RWPE1 (cell line): Measurements from ENCODE around the gene SNTG2.
"Not testable (repeated sequence)": the region's sequence is repeated elsewhere in the genome, so short reads cannot be mapped to it uniquely, and the experiment has no call there.

Experiments
- CTCF ChIA-PET: fragments of 350-600 bp; sonication (Branson Sonifier 250); formaldehyde crosslinking; extraction: SDS; loops from one replicate; lab custom pipeline; 2021; lab: Yijun Ruan, JAX
- POLR2A ChIA-PET: fragments of 400-600 bp; formaldehyde crosslinking; extraction: SDS; loops from one replicate; lab custom pipeline; 2020; ENCODE audit warnings: antibody characterized with exemption; ENCODE audit not compliant: low non-redundant PET; lab: Yijun Ruan, JAX
- DNase-seq: peaks from one replicate; pipeline ENCODE4 v3.0.0; 2012; ENCODE audit warnings: low spot score
- H3K27ac ChIP-seq: fragments of 450-650 bp; 2 replicates; pipeline ENCODE4 v1.5.1; 2017
- TF ChIP-seq, protein P1 (sequence below): fragments of 450-650 bp; conservative IDR thresholded peaks from 2 replicates; pipeline ENCODE4 v1.5.1; 2017; ENCODE audit warnings: low read depth, mild to moderate bottlenecking

SNTG2 gene

GRCh38 chr2:1378456-1379150 lies 428.0 kb downstream of the SNTG2 start:
- CTCF ChIA-PET: no interaction called here
- no peak for DNase-seq
- H3K27ac ChIP-seq: no peak overlapping the region
- POLR2A ChIA-PET: no interaction called here
- TF ChIP-seq, protein P1, sequence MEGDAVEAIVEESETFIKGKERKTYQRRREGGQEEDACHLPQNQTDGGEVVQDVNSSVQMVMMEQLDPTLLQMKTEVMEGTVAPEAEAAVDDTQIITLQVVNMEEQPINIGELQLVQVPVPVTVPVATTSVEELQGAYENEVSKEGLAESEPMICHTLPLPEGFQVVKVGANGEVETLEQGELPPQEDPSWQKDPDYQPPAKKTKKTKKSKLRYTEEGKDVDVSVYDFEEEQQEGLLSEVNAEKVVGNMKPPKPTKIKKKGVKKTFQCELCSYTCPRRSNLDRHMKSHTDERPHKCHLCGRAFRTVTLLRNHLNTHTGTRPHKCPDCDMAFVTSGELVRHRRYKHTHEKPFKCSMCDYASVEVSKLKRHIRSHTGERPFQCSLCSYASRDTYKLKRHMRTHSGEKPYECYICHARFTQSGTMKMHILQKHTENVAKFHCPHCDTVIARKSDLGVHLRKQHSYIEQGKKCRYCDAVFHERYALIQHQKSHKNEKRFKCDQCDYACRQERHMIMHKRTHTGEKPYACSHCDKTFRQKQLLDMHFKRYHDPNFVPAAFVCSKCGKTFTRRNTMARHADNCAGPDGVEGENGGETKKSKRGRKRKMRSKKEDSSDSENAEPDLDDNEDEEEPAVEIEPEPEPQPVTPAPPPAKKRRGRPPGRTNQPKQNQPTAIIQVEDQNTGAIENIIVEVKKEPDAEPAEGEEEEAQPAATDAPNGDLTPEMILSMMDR: no peak

- H3K27ac ChIP-seq: no peak overlapping the region
- POLR2A ChIA-PET: no interaction called here
- CTCF ChIA-PET: interaction anchor here (0.6 kb wide), 1 partner anchor 966 kb away, joined by 3 read pairs; no protein-coding TSS in a partner anchor
- TF ChIP-seq, protein P1: no peak
- DNase-seq: no peak
Measured at GRCh38 chr2:1381644-1382043, 431.0 kb downstream of the SNTG2 start.

DNA sequence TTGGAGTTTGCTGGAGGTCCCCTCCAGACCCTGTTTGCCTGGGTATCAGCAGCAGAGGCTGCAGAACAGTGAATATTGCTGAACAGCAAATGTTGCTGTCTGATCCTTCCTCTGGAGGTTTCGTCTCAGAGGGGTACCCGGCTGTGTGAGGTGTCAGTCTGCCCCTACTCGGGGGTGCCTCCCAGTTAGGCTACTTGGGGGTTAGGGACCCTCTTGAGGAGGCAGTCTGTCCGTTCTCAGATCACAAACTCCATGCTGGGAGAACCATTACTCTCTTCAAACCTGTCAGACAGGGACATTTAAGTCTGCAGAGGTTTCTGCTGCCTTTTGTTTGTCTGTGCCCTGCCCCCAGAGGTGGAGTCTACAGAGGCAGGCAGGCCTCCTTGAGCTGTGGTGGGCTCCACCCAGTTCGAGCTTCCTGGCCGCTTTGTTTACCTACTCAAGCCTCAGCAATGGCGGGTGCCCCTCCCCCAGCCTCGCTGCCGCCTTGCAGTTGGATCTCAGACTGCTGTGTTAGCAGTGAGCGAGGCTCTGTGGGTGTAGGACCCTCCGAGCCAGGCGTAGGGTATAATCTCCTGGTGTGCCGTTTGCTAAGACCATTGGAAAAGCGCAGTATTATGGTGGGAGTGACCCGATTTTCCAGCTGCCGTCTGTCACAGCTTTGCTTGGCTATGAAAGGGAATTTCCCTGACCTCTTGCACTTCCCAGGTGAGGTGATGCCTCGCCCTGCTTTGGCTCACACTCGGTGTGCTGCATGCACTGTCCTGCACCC lies 437.5 kb downstream of the SNTG2 start:
- POLR2A ChIA-PET, H3K27ac ChIP-seq, DNase-seq, CTCF ChIA-PET: not testable (repeated sequence)

DNA sequence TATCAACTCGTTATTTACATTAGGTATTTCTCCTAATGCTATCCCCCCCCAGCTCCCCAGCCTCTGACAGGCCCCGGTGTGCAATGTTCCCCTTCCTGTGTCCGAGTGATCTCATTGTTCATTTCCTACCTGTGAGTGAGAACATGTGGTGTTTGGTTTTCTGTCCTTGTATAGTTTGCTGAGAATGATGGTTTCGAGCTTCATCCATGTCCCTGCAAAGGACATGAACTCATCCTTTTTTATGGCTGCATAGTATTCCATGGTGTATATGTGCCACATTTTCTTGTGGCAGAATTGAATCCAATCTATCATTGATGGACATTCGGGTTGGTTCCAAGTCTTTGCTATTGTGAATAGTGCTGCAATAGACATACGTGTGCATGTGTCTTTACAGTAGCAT lies 439.5 kb downstream of the SNTG2 start:
- H3K27ac ChIP-seq, DNase-seq, POLR2A ChIA-PET, CTCF ChIA-PET: not testable (repeated sequence)

GRCh38 chr2:1393321-1393720 lies 442.7 kb downstream of the SNTG2 start:
- TF ChIP-seq, protein P1: no peak
- no peak overlapping the region for H3K27ac ChIP-seq
- ChIA-PET CTCF (no interaction called here), POLR2A (no interaction called here)
- no peak for DNase-seq

DNA sequence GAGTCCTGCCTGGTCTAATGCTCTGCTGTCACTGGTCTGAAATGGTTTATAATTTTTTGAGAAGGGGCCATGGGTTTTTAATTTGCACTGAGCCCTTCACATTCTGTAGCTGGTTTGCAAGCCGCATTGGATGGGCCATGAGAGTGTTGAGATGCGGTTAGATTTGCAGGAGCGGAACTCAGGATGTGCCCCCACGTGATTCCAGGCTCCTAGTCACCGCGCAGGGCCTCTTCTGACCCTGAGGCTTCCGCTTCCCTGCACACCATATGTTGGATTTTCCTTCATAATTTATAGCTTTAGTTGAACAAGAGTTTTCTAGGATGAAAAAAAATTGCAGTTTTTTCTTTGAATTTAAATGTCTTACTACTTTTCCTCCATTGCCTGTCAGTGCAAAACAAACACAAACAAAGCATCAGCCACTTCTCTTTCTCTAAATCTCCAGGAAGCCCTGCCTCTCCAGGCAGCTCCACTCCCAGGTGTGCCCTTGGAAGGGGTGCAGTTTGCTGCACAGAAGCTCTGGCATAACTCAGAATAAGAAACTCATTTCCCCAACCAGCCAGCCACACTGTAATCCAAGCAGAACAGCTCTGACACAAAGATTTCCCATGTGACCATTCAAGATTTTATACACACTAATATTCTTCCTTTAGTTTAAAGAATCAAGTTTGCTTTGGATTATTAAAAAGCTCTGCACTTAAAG lies 444.2 kb downstream of the SNTG2 start:
- ChIA-PET POLR2A (no interaction called here), CTCF (no interaction called here)
- TF ChIP-seq, protein P1: no peak
- no peak for DNase-seq
- H3K27ac ChIP-seq: no peak overlapping the region

DNA sequence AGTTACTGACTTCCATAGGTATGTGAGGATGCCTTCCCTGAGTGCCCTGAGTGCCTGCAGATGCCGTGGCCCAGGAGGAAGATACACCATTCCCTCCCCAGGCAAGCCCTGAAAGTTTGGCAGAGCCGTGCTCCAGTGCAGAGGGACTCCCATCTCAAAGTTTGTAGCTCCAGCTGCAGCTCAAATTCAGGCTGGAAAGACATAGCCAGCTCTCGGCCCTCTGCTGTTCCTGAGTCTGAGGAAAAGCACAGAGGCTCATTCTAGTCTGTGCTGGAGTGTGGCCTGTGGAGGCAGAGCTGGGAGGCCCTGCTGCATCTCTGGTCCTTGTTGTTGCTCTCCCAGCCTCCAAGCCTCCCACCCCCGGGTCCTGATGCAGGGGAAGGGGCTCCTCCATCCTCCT lies 446.7 kb downstream of the SNTG2 start:
- no peak for DNase-seq
- H3K27ac ChIP-seq: no peak overlapping the region
- ChIA-PET CTCF (no interaction called here), POLR2A (no interaction called here)
- TF ChIP-seq, protein P1: no peak
